IMR-90 (cell line): ENCODE data around the gene RPS6KL1. TPM values are rescaled to one million over a fixed set of nuclear protein-coding genes. Genes with fewer than 3 reads are reported as not detected.

Source experiments
- ATAC-seq: fragments of 200-7000 bp; cut with Tn5 transposase; 2 replicates; pipeline ENCODE4 v1.9.1; 2020; ENCODE audit warnings: low read depth, mild to moderate bottlenecking, moderate library complexity
- BruUV-seq: library from RNA; stranded (reverse); fragments of 400-500 nt; replicated peaks from 2 replicates; lab custom pipeline; 2021; lab: Mats Ljungman, UMichigan
- CTCF ChIA-PET: fragments of 300-600 bp; formaldehyde crosslinking; extraction: SDS; loops from one replicate; lab custom pipeline; 2021; ENCODE audit warnings: antibody characterized with exemption; lab: Yijun Ruan, JAX
- POLR2A ChIA-PET: fragments of 300-600 bp; sonication (Branson Sonifier 250); formaldehyde crosslinking; loops from one replicate; lab custom pipeline; 2022; ENCODE audit warnings: antibody characterized with exemption; ENCODE audit not compliant: unreplicated experiment; lab: Charles Lee
- DNase-seq: peaks from one replicate; pipeline ENCODE4 v3.0.0; 2013
- H2AFZ ChIP-seq: replicated peaks from 2 replicates; pipeline ENCODE3; 2013; ENCODE audit warnings: low read length, mild to moderate bottlenecking; ENCODE audit not compliant: poor library complexity
- H2AK5ac ChIP-seq: 2 replicates; pipeline ENCODE4 v1.6.1; 2013; ENCODE audit warnings: low read depth, low read length, inconsistent platforms
- H2AK9ac ChIP-seq: replicated peaks from 2 replicates; pipeline ENCODE3; 2013; ENCODE audit warnings: mild to moderate bottlenecking, low read depth, low read length, moderate library complexity; ENCODE audit not compliant: poor library complexity
- H2BK120ac ChIP-seq: 2 replicates; pipeline ENCODE4 v1.6.1; 2013; ENCODE audit warnings: low read depth, low read length, inconsistent platforms
- H2BK15ac ChIP-seq: 3 replicates; pipeline ENCODE4 v1.6.1; 2013; ENCODE audit warnings: low read depth, low read length, inconsistent platforms
- H2BK20ac ChIP-seq: 2 replicates; pipeline ENCODE4 v1.6.1; 2013; ENCODE audit warnings: low read depth, mild to moderate bottlenecking, inconsistent platforms, low read length, moderate library complexity
- H2BK5ac ChIP-seq: 2 replicates; pipeline ENCODE4 v1.6.1; 2013; ENCODE audit warnings: mild to moderate bottlenecking, low read depth, low read length, inconsistent platforms; ENCODE audit not compliant: poor library complexity, severe bottlenecking
- H3K14ac ChIP-seq: replicated peaks from 2 replicates; pipeline ENCODE4 v1.6.1; 2013; ENCODE audit warnings: low read depth, low read length, inconsistent platforms
- H3K18ac ChIP-seq: 2 replicates; pipeline ENCODE4 v1.6.1; 2013; ENCODE audit warnings: low read depth, low read length, control low read depth
- H3K23ac ChIP-seq: 2 replicates; pipeline ENCODE4 v1.6.1; 2013; ENCODE audit warnings: low read depth, low read length, inconsistent platforms
- H3K27ac ChIP-seq: 2 replicates; pipeline ENCODE4 v1.5.1; 2013; ENCODE audit warnings: mild to moderate bottlenecking, control low read depth, low read length; ENCODE audit not compliant: insufficient read depth
- H3K27me3 ChIP-seq: 2 replicates; pipeline ENCODE4 v1.6.1; 2013; ENCODE audit warnings: low read length; ENCODE audit not compliant: control insufficient read depth, insufficient read depth
- H3K36me3 ChIP-seq: 2 replicates; pipeline ENCODE4 v1.6.1; 2013; ENCODE audit warnings: low read length, mixed read lengths; ENCODE audit not compliant: control insufficient read depth, insufficient read depth
- H3K4ac ChIP-seq: 2 replicates; pipeline ENCODE4 v1.6.1; 2013; ENCODE audit warnings: low read depth, low read length, inconsistent platforms
- H3K4me1 ChIP-seq: 2 replicates; pipeline ENCODE4 v1.6.1; 2013; ENCODE audit warnings: low read length, mixed read lengths; ENCODE audit not compliant: control insufficient read depth, insufficient read depth
- H3K4me2 ChIP-seq: 2 replicates; pipeline ENCODE4 v1.6.1; 2013; ENCODE audit warnings: low read depth, mild to moderate bottlenecking, control low read depth, low read length, moderate library complexity
- H3K4me3 ChIP-seq: 2 replicates; pipeline ENCODE4 v1.5.1; 2013; ENCODE audit warnings: low read depth, mild to moderate bottlenecking, control low read depth, low read length, moderate library complexity; ENCODE audit not compliant: insufficient read depth
- H3K56ac ChIP-seq: 2 replicates; pipeline ENCODE4 v1.6.1; 2013; ENCODE audit warnings: low read length, inconsistent platforms; ENCODE audit not compliant: insufficient read depth; ENCODE audit errors: extremely low read depth
- H3K79me1 ChIP-seq, 2 experiments: 2 replicates each; pipeline ENCODE4 v1.6.1; 2013; ENCODE audit warnings: low read length in 2 of 2, inconsistent platforms in 1 of 2, low read depth in 1 of 2
- H3K9ac ChIP-seq: 2 replicates; pipeline ENCODE4 v1.6.1; 2013; ENCODE audit warnings: low read depth, low read length, control low read depth
- H3K9me1 ChIP-seq: 2 replicates; pipeline ENCODE4 v1.6.1; 2013; ENCODE audit warnings: low read length, inconsistent platforms; ENCODE audit not compliant: insufficient read depth
- H3K9me3 ChIP-seq: 2 replicates; pipeline ENCODE4 v1.6.1; 2013; ENCODE audit warnings: low read length; ENCODE audit not compliant: control insufficient read depth, insufficient read depth
- H4K20me1 ChIP-seq: 2 replicates; pipeline ENCODE4 v1.6.1; 2013; ENCODE audit warnings: low read length, inconsistent platforms; ENCODE audit not compliant: insufficient read depth
- H4K5ac ChIP-seq: 2 replicates; pipeline ENCODE4 v1.6.1; 2013; ENCODE audit warnings: mild to moderate bottlenecking, low read depth, low read length, control low read depth
- H4K8ac ChIP-seq, 2 experiments: 2 replicates each; pipeline ENCODE4 v1.6.1; 2013; ENCODE audit warnings: low read depth in 2 of 2, low read length in 2 of 2, control low read depth in 1 of 2, inconsistent platforms in 1 of 2
- H4K91ac ChIP-seq: 2 replicates; pipeline ENCODE4 v1.6.1; 2013; ENCODE audit warnings: low read depth, low read length, inconsistent platforms; ENCODE audit not compliant: insufficient read depth
- BHLHE40 ChIP-seq: fragments of 150-350 bp; IDR thresholded peaks from 2 replicates; pipeline ENCODE4 v1.6.1; 2016; ENCODE audit warnings: mild to moderate bottlenecking, low read depth, low read length
- CEBPB ChIP-seq: IDR thresholded peaks from 2 replicates; pipeline ENCODE4 v1.6.1; 2012; ENCODE audit warnings: low read depth, low read length, improper control_type of control experiment
- CHD1 ChIP-seq: IDR thresholded peaks from 2 replicates; pipeline ENCODE4 v1.6.1; 2012; ENCODE audit warnings: low read depth, low read length, improper control_type of control experiment
- ELK1 ChIP-seq: fragments of 150-350 bp; IDR thresholded peaks from 2 replicates; pipeline ENCODE4 v1.6.1; 2016; ENCODE audit warnings: low read depth, mild to moderate bottlenecking, low read length, moderate library complexity, borderline replicate concordance
- FOS ChIP-seq: fragments of 150-350 bp; IDR thresholded peaks from 2 replicates; pipeline ENCODE4 v1.6.1; 2016; ENCODE audit warnings: low read depth, low read length
- MAFK ChIP-seq: IDR thresholded peaks from 2 replicates; pipeline ENCODE4 v1.6.1; 2012; ENCODE audit warnings: low read depth, low read length, improper control_type of control experiment
- MAZ ChIP-seq: IDR thresholded peaks from 2 replicates; pipeline ENCODE4 v1.6.1; 2012; ENCODE audit warnings: low read depth, mild to moderate bottlenecking, low read length, improper control_type of control experiment, moderate library complexity, borderline replicate concordance
- MXI1 ChIP-seq: IDR thresholded peaks from 2 replicates; pipeline ENCODE4 v1.6.1; 2012; ENCODE audit warnings: low read depth, mild to moderate bottlenecking, low read length, moderate library complexity, borderline replicate concordance
- NFE2L2 ChIP-seq: fragments of 150-350 bp; IDR thresholded peaks from 2 replicates; pipeline ENCODE4 v1.6.1; 2016; ENCODE audit warnings: low read depth, mild to moderate bottlenecking, low read length
- POLR2A ChIP-seq: IDR thresholded peaks from 2 replicates; pipeline ENCODE4 v1.6.1; 2012; ENCODE audit warnings: mild to moderate bottlenecking, low read depth, low read length
- RAD21 ChIP-seq: IDR thresholded peaks from 2 replicates; pipeline ENCODE4 v1.6.1; 2012; ENCODE audit warnings: low read length, improper control_type of control experiment
- RCOR1 ChIP-seq: IDR thresholded peaks from 2 replicates; pipeline ENCODE4 v1.6.1; 2012; ENCODE audit warnings: mild to moderate bottlenecking, low read length, improper control_type of control experiment; ENCODE audit not compliant: insufficient replicate concordance
- RFX5 ChIP-seq: IDR thresholded peaks from 2 replicates; pipeline ENCODE4 v1.8.0; 2012; ENCODE audit warnings: low read depth, mild to moderate bottlenecking, low read length, moderate library complexity
- SMC3 ChIP-seq: fragments of 150-350 bp; IDR thresholded peaks from 2 replicates; pipeline ENCODE4 v1.6.1; 2016; ENCODE audit warnings: low read depth, mild to moderate bottlenecking, antibody characterized with exemption, low read length, moderate library complexity
- WGBS, 2 experiments: methylation state at CpG; one replicate each; pipeline versions ENCODE4 v1.1.5 to v1.1.7; 2013; ENCODE audit warnings: missing lambda C conversion rate in 2 of 2; ENCODE audit not compliant: insufficient read length in 1 of 2; ENCODE audit errors: extremely low coverage in 2 of 2; 5-methylcytosine and 5-hydroxymethylcytosine counted together
- dilution Hi-C: fragments of 300-500 bp; cut with HindIII; formaldehyde crosslinking; loops from one replicate; pipeline ENCODE4 v1.14.3; 2018; ENCODE audit warnings: low sequenced_read_pairs; ENCODE audit not compliant: unreplicated experiment
- in situ Hi-C: fragments of 300-500 bp; cut with MboI; formaldehyde crosslinking; loops from 3 replicates; pipeline ENCODE4 v1.14.3; 2019; ENCODE audit warnings: low sequenced_read_pairs, inconsistent platforms, mixed read lengths
- intact Hi-C: fragments of 100-400 bp; cut with micrococcal nuclease; formaldehyde crosslinking; loops from 2 replicates; pipeline ENCODE4 v1.10.0; 2022
- polyA plus RNA-seq, 3 experiments: library from polyadenylated mRNA; depleted of rRNA; stranded (reverse); fragments of >200 nt; gene quantifications; 2 replicates each; pipeline ENCODE4 v1.2.3, GENCODE V29; 2012; ENCODE audit warnings: low replicate concordance in 1 of 3
- total RNA-seq: library from RNA; depleted of rRNA; stranded (reverse); fragments of >200 nt; gene quantifications from 2 replicates; pipeline ENCODE4 v1.2.3, GENCODE V29; 2012
- TF ChIP-seq, protein P1 (sequence below): fragments of 150-350 bp; IDR thresholded peaks from 2 replicates; pipeline ENCODE4 v1.6.1; 2017; ENCODE audit warnings: mild to moderate bottlenecking, antibody characterized with exemption, low read length, low read depth
- TF ChIP-seq, protein P2 (sequence below): conservative IDR thresholded peaks from 2 replicates; pipeline ENCODE4 v1.5.1; 2012; ENCODE audit warnings: mild to moderate bottlenecking, low read depth, low read length, improper control_type of control experiment

Gene RPS6KL1
- total and polyA plus RNA-seq, 2 of the 4 experiments (the other 2 are of a cell fraction) = 0.72 to 1.7 TPM

DNA sequence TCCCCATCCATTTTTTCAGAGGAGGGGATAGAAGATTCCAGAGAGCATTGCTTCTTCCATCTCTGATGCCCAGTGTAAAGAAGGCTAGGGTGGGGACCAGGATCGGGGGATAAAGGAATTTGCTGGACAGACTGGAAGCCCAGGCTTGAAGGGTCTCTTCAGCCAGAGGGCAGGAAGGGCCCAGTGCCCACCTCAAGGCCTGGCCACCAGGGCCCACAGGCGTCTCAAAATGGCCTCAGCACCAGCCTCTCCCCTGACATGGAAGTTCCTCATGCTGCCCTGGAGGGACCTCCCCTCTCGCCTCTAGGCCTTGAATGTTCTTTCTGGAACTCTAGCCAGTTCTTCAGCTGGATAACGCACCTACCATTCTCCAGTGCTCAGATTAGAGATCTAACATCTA is 2.8 kb downstream of the RPS6KL1 start:
- H3K9ac ChIP-seq = no peak overlapping the region
- ChIA-PET POLR2A (no interaction called here), CTCF (interaction anchor here (0.9 to 1.5 kb wide), 2 partner anchors 168 to 169 kb away, joined by 3 to 4 read pairs; no protein-coding TSS in a partner anchor)
- dilution Hi-C loops = no loop called here
- H3K4ac ChIP-seq = no peak overlapping the region
- H2BK5ac ChIP-seq = no peak overlapping the region
- H3K9me1 ChIP-seq = 0 out of 2 replicates have a peak, but pooled peaks cover 2% of the 10 kb centered on the region
- H3K14ac ChIP-seq = no peak overlapping the region
- H2BK20ac ChIP-seq = no peak overlapping the region
- H3K27me3 ChIP-seq = no peaks in the 10 kb centered on the region
- no peak overlapping the region for H3K56ac ChIP-seq
- ATAC-seq (no peak), DNase-seq (no peak)
- no TSS peak for BruUV-seq
- no peaks in the 10 kb centered on the region for H3K9me3 ChIP-seq
- intact Hi-C loops = no loop called here
- H3K4me2 ChIP-seq = no peak overlapping the region
- H4K20me1 ChIP-seq = no peaks in the 10 kb centered on the region
- no peak overlapping the region for H4K5ac ChIP-seq
- in situ Hi-C loops = no loop called here
- no peak overlapping the region for H3K18ac ChIP-seq
- no peak for TF ChIP-seq ELK1
- TF ChIP-seq RCOR1 = no peak
- no peak for TF ChIP-seq MAFK
- TF ChIP-seq FOS = no peak
- TF ChIP-seq CEBPB = no peak
- no peak for TF ChIP-seq BHLHE40
- TF ChIP-seq POLR2A = no peak
- TF ChIP-seq MAZ = no peak
- no peak for TF ChIP-seq SMC3
- TF ChIP-seq, protein P1, sequence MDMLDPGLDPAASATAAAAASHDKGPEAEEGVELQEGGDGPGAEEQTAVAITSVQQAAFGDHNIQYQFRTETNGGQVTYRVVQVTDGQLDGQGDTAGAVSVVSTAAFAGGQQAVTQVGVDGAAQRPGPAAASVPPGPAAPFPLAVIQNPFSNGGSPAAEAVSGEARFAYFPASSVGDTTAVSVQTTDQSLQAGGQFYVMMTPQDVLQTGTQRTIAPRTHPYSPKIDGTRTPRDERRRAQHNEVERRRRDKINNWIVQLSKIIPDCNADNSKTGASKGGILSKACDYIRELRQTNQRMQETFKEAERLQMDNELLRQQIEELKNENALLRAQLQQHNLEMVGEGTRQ = no peak
- TF ChIP-seq, protein P2, sequence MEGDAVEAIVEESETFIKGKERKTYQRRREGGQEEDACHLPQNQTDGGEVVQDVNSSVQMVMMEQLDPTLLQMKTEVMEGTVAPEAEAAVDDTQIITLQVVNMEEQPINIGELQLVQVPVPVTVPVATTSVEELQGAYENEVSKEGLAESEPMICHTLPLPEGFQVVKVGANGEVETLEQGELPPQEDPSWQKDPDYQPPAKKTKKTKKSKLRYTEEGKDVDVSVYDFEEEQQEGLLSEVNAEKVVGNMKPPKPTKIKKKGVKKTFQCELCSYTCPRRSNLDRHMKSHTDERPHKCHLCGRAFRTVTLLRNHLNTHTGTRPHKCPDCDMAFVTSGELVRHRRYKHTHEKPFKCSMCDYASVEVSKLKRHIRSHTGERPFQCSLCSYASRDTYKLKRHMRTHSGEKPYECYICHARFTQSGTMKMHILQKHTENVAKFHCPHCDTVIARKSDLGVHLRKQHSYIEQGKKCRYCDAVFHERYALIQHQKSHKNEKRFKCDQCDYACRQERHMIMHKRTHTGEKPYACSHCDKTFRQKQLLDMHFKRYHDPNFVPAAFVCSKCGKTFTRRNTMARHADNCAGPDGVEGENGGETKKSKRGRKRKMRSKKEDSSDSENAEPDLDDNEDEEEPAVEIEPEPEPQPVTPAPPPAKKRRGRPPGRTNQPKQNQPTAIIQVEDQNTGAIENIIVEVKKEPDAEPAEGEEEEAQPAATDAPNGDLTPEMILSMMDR = no peak
- TF ChIP-seq RFX5 = no peak
- no peak for TF ChIP-seq NFE2L2
- no peak for TF ChIP-seq CHD1
- TF ChIP-seq RAD21 = no peak
- no peak for TF ChIP-seq MXI1
- peaks cover 3% of the 10 kb centered on the region; the same call in 1 of the 2 replicates for H3K4me1 ChIP-seq
- no peaks in the 10 kb centered on the region for H3K36me3 ChIP-seq
- no peak overlapping the region for H3K23ac ChIP-seq
- H4K91ac ChIP-seq = no peak overlapping the region
- 92% methylated on average over 2 of the region's 4 CpGs; no CpG with 5 or more reads in 1 of the 2 experiments for WGBS, 2 experiments
- H3K4me3 ChIP-seq = no peak overlapping the region
- no peak overlapping the region for H3K27ac ChIP-seq
- H2AK9ac ChIP-seq = no peak overlapping the region
- no peaks in the 10 kb centered on the region for H3K79me1 ChIP-seq
- H2BK120ac ChIP-seq = no peak overlapping the region
- no peak overlapping the region; the same call in 2 of the 3 replicates for H2BK15ac ChIP-seq
- no peak overlapping the region for H2AFZ ChIP-seq
- no peak overlapping the region for H4K8ac ChIP-seq
- no peak overlapping the region for H2AK5ac ChIP-seq
